HG02763 (cell line): ENCODE measurements around the gene MAN2B2.
"Not testable (repeated sequence)": the region's sequence is repeated elsewhere in the genome, so short reads cannot be mapped to it uniquely, and the experiment has no call there.

Source experiments
- ATAC-seq: cut with Tn5 transposase; IDR thresholded peaks from one replicate; pipeline ENCODE4 v1.9.1; 2021; ENCODE audit warnings: mild to moderate bottlenecking, moderate library complexity; ENCODE audit not compliant: unreplicated experiment

Gene MAN2B2

GRCh38 chr4:6613676-6614651 lies 39.0 kb downstream of the MAN2B2 start:
- ATAC-seq = no peak

GRCh38 chr4:6614701-6615230 lies 39.8 kb downstream of the MAN2B2 start:
- ATAC-seq = no peak

- ATAC-seq = no peak
Observed at GRCh38 chr4:6616087-6616995, 41.4 kb downstream of the MAN2B2 start.

DNA sequence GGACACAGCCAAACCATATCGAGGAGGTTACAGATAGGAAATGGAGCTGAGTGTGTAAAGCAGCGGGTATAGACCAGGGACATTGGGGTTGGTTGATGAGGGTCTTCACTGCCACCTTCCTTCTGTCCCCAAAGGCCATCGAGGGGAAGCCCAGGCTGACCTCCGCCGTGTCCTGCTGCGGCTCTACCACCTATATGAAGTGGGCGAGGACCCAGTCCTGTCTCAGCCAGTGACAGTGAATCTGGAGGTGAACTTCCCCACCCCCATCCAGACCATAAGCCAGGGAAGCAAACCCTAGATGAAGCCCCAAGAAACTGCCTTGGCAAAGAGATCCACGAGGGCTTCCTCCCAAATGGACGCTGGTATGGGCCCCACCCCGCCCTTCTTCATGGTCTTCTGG lies 42.3 kb downstream of the MAN2B2 start:
- no peak for ATAC-seq

DNA sequence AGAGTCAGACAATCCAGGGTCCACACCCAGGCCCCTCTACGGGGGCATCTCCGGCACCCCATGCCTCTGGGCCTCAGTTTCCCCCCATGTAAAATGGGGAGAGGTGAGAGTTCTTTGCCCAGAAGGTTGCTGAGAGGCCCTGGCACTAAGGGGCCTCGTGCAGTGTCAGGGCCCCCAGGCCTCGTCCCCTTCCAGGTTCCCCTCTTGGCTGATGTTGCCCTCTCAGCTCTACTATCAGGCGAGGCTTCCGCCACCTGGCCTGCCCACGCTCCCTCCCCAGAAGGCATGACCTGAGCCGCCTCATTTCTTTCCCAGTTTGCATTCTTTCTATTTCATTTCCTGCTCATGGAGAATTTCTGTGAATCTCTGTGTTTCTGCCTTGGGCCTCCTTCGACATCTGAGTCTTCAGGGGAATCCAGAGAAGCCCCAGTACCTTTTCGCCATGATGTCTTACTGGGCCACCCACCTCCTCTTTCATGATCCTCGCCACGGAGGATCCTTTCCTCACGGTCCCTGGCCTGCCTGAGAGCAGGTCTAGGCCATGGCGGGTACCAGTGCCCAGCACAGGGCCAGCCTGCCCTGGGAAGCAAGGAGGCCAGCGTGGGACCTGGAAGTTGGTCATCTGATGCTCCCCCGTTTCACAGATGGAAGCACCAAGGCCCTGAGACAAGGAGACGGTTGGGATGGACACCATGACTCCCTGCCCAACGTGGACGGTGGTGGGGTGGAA lies 43.6 kb downstream of the MAN2B2 start:
- ATAC-seq = no peak

GRCh38 chr4:6619116-6619465 lies 44.1 kb downstream of the MAN2B2 start:
- ATAC-seq = no peak

DNA sequence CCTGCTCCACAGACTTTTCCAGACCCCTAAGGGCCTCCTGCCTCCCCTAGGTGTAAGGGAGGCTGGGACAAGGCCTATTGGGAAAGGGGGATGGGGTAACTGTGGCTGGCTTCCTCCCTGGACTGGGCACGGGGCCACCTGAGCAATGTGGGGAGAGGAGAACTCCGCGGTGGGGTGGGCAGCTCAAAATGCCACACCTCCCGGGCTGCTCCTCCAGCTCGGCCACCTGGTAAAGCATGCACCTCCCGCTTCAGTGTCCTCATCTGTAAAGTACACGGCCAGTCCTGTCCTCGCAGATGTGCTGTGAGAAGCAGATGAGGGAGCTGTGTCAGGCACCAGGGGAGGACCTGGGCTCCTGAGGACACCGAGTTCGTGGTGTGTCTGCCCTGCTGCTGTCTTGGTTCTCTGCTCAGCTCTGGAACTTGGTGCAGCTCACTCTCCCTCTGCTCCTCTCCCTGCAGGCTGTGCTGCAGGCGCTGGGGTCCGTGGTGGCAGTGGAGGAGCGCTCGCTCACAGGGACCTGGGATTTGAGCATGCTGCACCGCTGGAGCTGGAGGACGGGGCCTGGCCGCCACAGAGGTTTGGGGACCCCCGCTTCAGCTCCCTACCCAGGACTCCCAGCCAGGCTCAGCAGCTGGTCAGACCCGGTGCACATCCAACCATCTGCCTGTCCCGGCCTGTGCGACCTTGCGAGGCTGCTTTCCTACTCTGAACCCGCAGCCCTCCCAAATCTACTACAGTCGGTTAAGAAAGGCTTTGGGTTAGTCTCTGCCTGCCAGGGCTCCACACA lies 44.7 kb downstream of the MAN2B2 start:
- ATAC-seq = no peak

DNA sequence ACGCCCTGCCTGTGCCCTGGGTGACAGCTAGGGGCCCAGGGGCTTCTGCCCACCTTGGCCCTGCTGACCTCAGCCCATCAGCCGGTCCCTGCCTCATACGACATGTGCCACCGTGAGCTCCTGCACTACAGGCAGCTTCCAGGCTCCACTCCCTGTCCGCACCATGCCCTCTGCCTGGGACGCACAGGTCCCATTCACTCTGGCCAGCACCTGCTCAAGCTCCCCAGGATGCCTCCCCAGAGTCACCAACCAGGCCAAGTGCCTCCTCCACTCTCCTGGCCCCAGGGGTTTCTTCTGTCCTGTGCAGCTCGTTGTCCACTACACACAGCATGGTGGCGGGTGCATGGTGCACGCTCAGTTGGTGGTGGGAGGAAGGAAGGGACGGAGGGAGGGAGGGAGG lies 45.3 kb downstream of the MAN2B2 start:
- no peak for ATAC-seq

DNA sequence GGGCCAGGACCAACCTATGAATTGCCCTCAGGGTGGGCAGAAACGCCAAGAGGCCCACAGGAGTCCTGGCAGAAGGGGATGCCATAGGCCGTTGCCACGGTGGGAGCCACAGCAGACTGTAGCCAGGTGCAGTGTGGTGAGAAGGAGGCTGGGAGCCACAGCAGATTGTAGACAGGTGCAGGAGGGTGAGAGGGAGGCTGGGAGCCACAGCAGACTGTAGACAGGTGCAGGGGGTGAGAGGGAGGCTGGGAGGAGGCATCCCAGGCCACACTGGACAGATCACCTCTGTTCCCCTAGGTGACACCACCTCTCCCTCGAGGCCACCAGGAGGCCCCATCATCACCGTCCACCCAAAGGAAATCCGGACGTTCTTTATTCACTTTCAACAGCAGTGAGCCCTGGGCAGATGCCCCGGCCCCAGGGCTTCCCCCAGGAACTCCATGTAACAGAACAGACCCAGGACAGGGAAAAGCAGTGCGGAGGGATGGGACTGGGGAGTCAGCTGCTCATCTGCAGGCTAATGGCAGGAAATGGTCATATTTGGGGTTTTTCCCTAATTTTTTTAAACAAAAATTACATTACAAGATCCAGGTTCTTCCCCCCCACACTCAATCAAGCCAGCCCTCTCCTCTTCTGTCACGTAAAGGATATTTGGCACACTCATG lies 46.0 kb downstream of the MAN2B2 start:
- ATAC-seq = no peak

DNA sequence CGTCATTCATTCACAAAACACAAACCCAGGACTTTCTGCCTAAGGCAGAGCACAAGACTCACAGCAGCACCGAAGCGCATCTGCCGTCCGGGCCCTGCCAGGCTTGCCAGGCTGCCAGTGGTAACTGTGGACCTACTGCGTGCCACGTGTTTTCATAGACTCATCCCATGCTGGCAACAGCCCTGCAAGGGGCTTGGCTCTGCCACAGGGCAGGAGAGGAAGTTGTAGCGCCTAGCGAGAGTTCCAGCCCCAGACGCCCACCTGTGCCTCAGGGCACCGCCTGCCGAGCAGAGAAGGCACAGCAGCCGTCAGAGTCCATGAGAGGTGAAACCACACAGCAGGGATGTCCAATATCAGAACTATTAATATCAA lies 46.6 kb downstream of the MAN2B2 start:
- ATAC-seq = no peak

- ATAC-seq = no peak
Observed at GRCh38 chr4:6622744-6623143, 47.8 kb downstream of the MAN2B2 start.

GRCh38 chr4:6625256-6625655 lies 50.3 kb downstream of the MAN2B2 start:
- no peak for ATAC-seq

DNA sequence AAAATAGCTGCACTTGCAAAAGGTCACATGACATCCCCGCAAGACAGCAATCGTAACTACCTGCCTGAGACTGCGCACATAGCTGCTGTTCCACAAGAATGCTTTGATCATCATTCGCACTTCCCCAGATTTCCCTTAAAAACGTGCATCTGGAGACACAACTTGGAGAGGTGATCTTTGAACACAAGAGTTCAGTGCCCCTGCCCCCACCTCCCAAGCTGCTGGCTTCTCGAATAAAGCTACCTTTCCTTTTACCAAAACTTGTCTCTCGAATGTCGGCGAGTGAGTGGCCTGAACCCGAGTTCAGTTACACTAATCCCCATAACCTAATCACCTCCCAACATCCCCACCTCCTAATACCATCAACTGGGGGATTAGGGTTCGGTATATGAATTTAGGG lies 51.1 kb downstream of the MAN2B2 start:
- ATAC-seq = no peak

GRCh38 chr4:6627832-6628231 lies 52.8 kb downstream of the MAN2B2 start:
- no peak for ATAC-seq

DNA sequence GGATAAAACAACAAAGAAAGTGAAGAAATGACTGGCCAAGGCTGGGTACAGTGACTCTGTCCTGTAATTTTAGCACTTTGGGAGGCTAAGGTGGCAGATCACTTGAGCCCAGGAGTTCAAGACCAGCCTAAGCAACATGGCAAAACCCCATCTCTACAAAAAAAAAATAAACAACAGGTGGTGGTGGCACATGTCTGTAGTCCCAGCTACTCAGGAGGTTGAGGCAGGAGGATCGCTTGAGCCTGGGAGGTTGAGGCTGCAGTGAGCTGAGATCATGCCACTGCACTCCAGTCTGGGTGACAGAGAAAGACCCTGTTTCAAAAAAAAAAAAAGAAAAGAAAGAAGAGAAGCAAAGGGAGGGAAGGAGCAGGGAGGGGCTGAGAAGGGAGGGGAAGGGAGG lies 53.5 kb downstream of the MAN2B2 start:
- not testable (repeated sequence) for ATAC-seq

- no peak for ATAC-seq
Observed at GRCh38 chr4:6632125-6632524, 57.1 kb downstream of the MAN2B2 start.

GRCh38 chr4:6633091-6633906 lies 58.3 kb downstream of the MAN2B2 start:
- no peak for ATAC-seq

DNA sequence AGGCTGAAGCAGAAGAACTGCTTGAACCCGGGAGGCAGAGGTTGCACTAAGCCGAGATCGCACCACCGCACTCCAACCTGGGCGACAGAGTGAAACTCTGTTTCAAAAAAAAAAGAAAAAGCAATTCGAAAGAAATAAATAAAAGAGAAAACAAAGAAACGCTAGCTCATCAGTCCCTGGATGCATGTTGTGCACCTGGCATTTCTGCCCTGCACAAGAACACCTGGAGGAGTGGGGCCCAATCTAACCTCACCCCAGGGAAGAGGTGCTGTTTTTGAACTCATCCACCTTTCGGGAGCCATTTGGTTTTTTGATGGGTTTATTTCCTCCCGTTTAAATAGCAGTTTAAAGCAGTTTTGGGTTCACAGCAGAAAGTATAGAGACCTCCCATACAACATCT lies 59.8 kb downstream of the MAN2B2 start:
- no peak for ATAC-seq
